Smooth muscle cell (in vitro differentiated cells): ENCODE results near the gene MAPK8IP2. TPM values are rescaled to one million over a fixed set of nuclear protein-coding genes. Genes with fewer than 3 reads are reported as not detected.

Source experiments
- DNase-seq: peaks from one replicate; lab custom pipeline; 2025; ENCODE audit not compliant: unreplicated experiment; lab: John Stamatoyannopoulos, UW
- H2AFZ ChIP-seq: fragments of 200-600 bp; sonication (generic); 2 replicates; pipeline ENCODE4 v1.6.0; 2016; ENCODE audit warnings: antibody characterized with exemption, low read depth, mild to moderate bottlenecking
- H3F3A ChIP-seq: fragments of 200-600 bp; sonication (generic); 2 replicates; pipeline ENCODE4 v1.6.0; 2017; ENCODE audit warnings: antibody characterized with exemption, low read depth
- H3K27ac ChIP-seq: fragments of 200-600 bp; sonication (generic); 2 replicates; pipeline ENCODE4 v1.5.1; 2016; ENCODE audit warnings: low read depth, mild to moderate bottlenecking
- H3K27me3 ChIP-seq: fragments of 200-600 bp; sonication (generic); 2 replicates; pipeline ENCODE4 v1.6.1; 2016; ENCODE audit warnings: low read depth, mild to moderate bottlenecking
- H3K36me3 ChIP-seq: fragments of 200-600 bp; sonication (generic); 2 replicates; pipeline ENCODE4 v1.5.1; 2016; ENCODE audit warnings: low read depth
- H3K4me1 ChIP-seq: fragments of 200-600 bp; sonication (generic); 2 replicates; pipeline ENCODE4 v1.5.1; 2016; ENCODE audit warnings: low read depth
- H3K4me2 ChIP-seq: fragments of 200-600 bp; sonication (generic); 2 replicates; pipeline ENCODE4 v1.6.0; 2016; ENCODE audit warnings: mild to moderate bottlenecking
- H3K4me3 ChIP-seq: fragments of 200-600 bp; sonication (generic); 2 replicates; pipeline ENCODE4 v1.5.1; 2016; ENCODE audit warnings: mild to moderate bottlenecking
- H3K79me2 ChIP-seq: fragments of 200-600 bp; sonication (generic); 2 replicates; pipeline ENCODE4 v1.6.0; 2016; ENCODE audit warnings: low read depth, mild to moderate bottlenecking
- H3K9ac ChIP-seq: fragments of 200-600 bp; sonication (generic); 2 replicates; pipeline ENCODE4 v1.6.0; 2016; ENCODE audit warnings: low read depth
- H3K9me3 ChIP-seq: fragments of 200-600 bp; sonication (generic); replicated peaks from 2 replicates; pipeline ENCODE4 v1.5.1; 2016; ENCODE audit warnings: low read depth
- H4K20me1 ChIP-seq: fragments of 200-600 bp; sonication (generic); 2 replicates; pipeline ENCODE4 v1.6.0; 2016; ENCODE audit warnings: low read depth
- WGBS: methylation state at CpG from one replicate; pipeline ENCODE4 v1.1.7; 2016; ENCODE audit warnings: low lambda C conversion rate; 5-methylcytosine and 5-hydroxymethylcytosine counted together
- polyA plus RNA-seq: library from polyadenylated mRNA; unstranded; fragments of >200 nt; fragmentation: Nextera tagmentation; extraction: Ambion mirVana; gene quantifications from 2 replicates; pipeline ENCODE4 v1.2.1, GENCODE V29; 2016
- total RNA-seq: library from RNA; depleted of rRNA; stranded (reverse); fragments of >200 nt; gene quantifications from 2 replicates; pipeline ENCODE4 v1.2.3, GENCODE V29; 2014
- TF ChIP-seq, protein P1 (sequence below): fragments of 200-600 bp; sonication (generic); IDR thresholded peaks from 2 replicates; pipeline ENCODE4 v1.5.1; 2017; ENCODE audit warnings: borderline replicate concordance, mild to moderate bottlenecking, antibody characterized with exemption; ENCODE audit not compliant: insufficient read depth, poor library complexity, severe bottlenecking

MAPK8IP2 gene
- total and polyA plus RNA-seq, 2 experiments from 2014 or later: 0.63 to 1.2 TPM

DNA sequence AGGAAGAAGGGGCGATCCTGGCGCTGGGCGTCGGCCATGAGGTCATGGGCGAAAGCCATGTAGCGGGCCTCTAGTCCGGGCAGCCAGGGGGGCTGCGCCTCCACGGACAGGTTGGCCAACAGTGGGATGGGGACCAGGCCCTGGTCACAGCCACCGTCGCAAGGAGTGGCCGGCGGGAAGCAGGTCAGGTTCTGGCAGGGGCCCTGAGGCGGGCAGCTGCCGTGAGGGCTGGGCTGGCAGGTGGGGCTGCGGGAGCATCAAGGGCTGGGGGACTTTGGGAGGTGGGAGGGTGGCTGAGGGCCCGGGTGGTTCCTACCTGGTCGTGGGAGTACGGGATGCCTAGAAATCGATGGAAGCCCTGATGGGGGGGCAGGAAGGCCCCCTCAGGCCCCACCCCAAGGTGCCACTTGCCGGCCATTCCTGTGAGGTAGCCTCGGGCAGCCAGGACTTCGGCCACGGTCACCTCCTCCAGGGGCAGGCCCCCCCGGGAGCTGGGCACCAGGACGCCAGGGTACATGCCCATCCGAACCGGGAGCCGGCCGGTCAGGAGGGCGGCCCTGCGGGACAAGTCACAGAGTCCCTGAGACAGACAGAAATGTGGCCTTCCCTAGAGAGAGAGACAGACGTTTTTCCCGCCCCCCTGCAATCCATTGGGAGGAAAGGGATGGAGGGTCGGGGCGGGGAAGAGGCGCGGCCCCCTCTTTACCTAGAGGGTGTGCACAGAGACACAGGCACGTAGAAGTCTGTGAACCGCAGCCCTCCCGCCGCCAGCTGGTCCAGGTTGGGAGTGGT, 26.5 kb downstream of the MAPK8IP2 start:
- Histone ChIP-seq H3K4me1 (peaks cover 6% of the 10 kb centered on the region), H3K9me3 (no peaks in the 10 kb centered on the region), H2AFZ (peak overlapping the region; percentile 98), H3K27me3 (no peaks in the 10 kb centered on the region), H3K9ac (peak overlapping the region; percentile 73), H3K36me3 (no peaks in the 10 kb centered on the region), H4K20me1 (no peaks in the 10 kb centered on the region), H3K4me3 (peak overlapping the region; percentile 98), H3F3A (no peaks in the 10 kb centered on the region), H3K79me2 (no peaks in the 10 kb centered on the region), H3K27ac (no peak overlapping the region), H3K4me2 (peak overlapping the region; percentile 93)
- DNase-seq: no peak
- WGBS: 68% methylated on average over 36 of the region's 42 CpGs
- TF ChIP-seq, protein P1, sequence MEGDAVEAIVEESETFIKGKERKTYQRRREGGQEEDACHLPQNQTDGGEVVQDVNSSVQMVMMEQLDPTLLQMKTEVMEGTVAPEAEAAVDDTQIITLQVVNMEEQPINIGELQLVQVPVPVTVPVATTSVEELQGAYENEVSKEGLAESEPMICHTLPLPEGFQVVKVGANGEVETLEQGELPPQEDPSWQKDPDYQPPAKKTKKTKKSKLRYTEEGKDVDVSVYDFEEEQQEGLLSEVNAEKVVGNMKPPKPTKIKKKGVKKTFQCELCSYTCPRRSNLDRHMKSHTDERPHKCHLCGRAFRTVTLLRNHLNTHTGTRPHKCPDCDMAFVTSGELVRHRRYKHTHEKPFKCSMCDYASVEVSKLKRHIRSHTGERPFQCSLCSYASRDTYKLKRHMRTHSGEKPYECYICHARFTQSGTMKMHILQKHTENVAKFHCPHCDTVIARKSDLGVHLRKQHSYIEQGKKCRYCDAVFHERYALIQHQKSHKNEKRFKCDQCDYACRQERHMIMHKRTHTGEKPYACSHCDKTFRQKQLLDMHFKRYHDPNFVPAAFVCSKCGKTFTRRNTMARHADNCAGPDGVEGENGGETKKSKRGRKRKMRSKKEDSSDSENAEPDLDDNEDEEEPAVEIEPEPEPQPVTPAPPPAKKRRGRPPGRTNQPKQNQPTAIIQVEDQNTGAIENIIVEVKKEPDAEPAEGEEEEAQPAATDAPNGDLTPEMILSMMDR: no peak

DNA sequence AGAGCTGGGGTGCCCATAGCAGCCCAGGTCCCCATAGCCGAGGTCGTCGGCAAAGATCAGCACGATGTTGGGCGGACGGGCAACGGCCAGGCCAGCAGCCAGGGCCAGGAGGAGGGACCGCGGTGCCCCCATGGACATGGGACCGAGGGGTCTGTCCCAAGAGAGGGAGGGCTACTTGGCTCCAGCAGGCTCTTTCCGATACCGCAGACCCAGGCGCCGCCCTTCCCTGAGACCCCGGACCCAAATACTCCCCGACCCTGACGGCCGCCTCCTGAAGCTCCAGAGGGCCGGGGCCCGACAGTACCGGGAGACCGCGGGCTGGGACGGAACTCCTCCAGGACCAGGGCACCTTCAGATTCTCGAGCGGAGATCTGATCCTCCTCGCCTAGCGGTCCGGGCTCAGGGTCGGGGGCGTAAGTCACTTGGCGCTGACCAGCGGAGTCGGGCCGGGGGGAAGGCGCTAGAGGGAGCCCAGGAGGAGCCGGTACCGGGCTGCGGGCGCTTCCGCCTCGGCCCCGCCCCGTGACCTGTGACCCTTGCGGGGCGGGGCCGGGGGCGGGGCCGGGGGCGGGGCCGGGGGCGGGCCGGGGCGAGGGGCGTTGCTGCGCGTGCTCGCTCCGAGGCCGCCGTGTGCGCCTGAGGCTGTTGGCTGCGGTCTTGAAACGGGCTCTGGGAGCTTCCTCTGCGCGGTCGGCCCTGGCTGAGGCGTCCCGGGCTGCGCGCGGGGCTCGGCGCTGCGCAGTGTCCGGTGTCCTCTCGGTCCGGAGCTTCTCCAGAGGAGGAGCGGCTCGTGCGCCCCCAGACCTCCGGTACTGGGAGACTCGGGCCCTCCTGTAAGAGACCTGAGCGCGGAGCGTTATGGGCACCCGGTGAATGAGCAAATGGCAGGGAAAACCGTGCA, 27.3 kb downstream of the MAPK8IP2 start, which contains the start of gene ARSA:
ARSA (minus strand) TSS at position 511 of the 901 bp plus-strand sequence; CDS start at position 138, 373 bp downstream.
- 1% methylated on average over 58 of the region's 88 CpGs for WGBS
- H4K20me1 ChIP-seq: no peaks in the 10 kb centered on the region
- H3K4me3 ChIP-seq: peak within 1 kb of the TSS; percentile 98
- no peaks in the 10 kb centered on the region for H3F3A ChIP-seq
- no peak within 1 kb of the TSS for H3K27ac ChIP-seq
- no peaks in the 10 kb centered on the region for H3K36me3 ChIP-seq
- H2AFZ ChIP-seq: peak within 1 kb of the TSS; percentile 98
- no peaks in the 10 kb centered on the region for H3K79me2 ChIP-seq
- H3K4me1 ChIP-seq: peaks cover 6% of the 10 kb centered on the region
- TF ChIP-seq, protein P1: peak; percentile 20
- H3K9ac ChIP-seq: peak within 1 kb of the TSS; percentile 73
- H3K9me3 ChIP-seq: no peaks in the 10 kb centered on the region
- peak within 1 kb of the TSS; percentile 93 for H3K4me2 ChIP-seq
- no peaks in the 10 kb centered on the region for H3K27me3 ChIP-seq
- DNase-seq: peak; percentile 57

DNA sequence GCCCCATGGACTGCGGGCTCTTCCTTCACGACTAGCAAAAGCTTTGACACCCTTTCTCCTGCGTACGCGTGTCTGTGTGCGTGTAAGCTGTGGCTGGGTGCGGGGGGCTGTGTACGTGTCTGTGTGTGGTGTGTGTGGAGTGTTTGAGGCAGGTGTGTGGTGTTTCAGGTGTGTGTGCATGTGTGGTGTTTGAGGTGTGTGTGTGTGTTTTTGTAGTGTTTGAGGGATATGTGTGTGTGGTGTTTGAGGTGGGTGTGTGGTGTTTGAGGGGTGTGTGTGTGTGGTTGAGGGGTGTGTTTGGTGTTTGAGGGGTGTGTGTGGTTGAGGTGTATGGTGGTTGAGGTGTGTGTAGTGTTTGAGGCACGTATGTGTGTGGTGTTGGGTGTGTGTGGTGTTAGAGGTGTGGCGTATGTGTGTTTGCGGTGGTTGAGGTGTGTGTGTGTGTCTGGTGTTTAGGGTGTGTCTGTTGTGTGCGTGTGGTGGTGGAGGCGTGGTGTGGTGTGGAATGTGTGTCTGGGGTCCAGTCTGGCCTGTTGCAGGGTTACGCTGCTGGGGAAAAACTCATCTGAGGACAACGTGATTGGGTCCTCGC, 28.0 kb downstream of the MAPK8IP2 start:
- no peaks in the 10 kb centered on the region for H4K20me1 ChIP-seq
- WGBS: 34% methylated on average over 15 of the region's 16 CpGs
- no peaks in the 10 kb centered on the region for H3K27me3 ChIP-seq
- no peak overlapping the region for H3K27ac ChIP-seq
- H2AFZ ChIP-seq: peak overlapping the region; percentile 92
- no peak for DNase-seq
- no peaks in the 10 kb centered on the region for H3K9me3 ChIP-seq
- no peaks in the 10 kb centered on the region for H3F3A ChIP-seq
- TF ChIP-seq, protein P1: no peak
- H3K36me3 ChIP-seq: no peaks in the 10 kb centered on the region
- peak overlapping the region; percentile 10 for H3K9ac ChIP-seq
- H3K4me2 ChIP-seq: peak overlapping the region; percentile 93
- peaks cover 6% of the 10 kb centered on the region for H3K4me1 ChIP-seq
- H3K4me3 ChIP-seq: peak overlapping the region; percentile 98
- no peaks in the 10 kb centered on the region for H3K79me2 ChIP-seq
